Measurements from ENCODE around the gene PLEKHH1. TPM values are rescaled to one million over a fixed set of nuclear protein-coding genes. Genes with fewer than 3 reads are reported as not detected.

PLEKHH1 gene
- total and polyA plus RNA-seq, 2 experiments from 2014 or later: 14.7 to 33.9 TPM

- H3F3A ChIP-seq (replicated peaks; ENCODE audit: low read depth): no peaks in the 10 kb centered on the region
- no peaks in the 10 kb centered on the region for H4K20me1 ChIP-seq (replicated peaks; ENCODE audit: insufficient read depth)
- H3K4me2 ChIP-seq: no peak overlapping the region
- H3K36me3 Mint-ChIP-seq (ENCODE audit: low read depth): peaks cover 8% of the 10 kb centered on the region
- no peaks in the 10 kb centered on the region for H3K9me2 ChIP-seq (ENCODE audit: insufficient read depth)
- TF ChIP-seq CTCF (conservative IDR thresholded peaks at IDR 0.05; ENCODE audit: low read depth in 2 of 2): no peak
- no peak for TF ChIP-seq ZNF114 (CRISPR knock-in tag; IDR thresholded peaks at IDR 0.05)
- TF ChIP-seq CREB1 (CRISPR knock-in tag; IDR thresholded peaks at IDR 0.05; ENCODE audit: low read depth): no peak
- TF ChIP-seq EZH2phosphoT487 (IDR thresholded peaks at IDR 0.05; ENCODE audit: unreplicated experiment): no peak
- TF ChIP-seq ETS1 (IDR thresholded peaks at IDR 0.05): no peak
- TF ChIP-seq NANOG (IDR thresholded peaks at IDR 0.05; ENCODE audit: borderline replicate concordance): no peak
- TF ChIP-seq EZH2 (IDR thresholded peaks at IDR 0.05; ENCODE audit: low read depth, unreplicated experiment): no peak
- no peak for TF ChIP-seq JUNB (IDR thresholded peaks at IDR 0.05; ENCODE audit: unreplicated experiment)
- no peak for TF ChIP-seq ZNF331 (CRISPR knock-in tag; IDR thresholded peaks at IDR 0.05; ENCODE audit: low read depth)
- TF ChIP-seq ZNF462 (CRISPR knock-in tag; IDR thresholded peaks at IDR 0.05): no peak
- no peak for TF ChIP-seq POLR2AphosphoS5 (IDR thresholded peaks at IDR 0.05; ENCODE audit: low read depth)
- no peak for TF ChIP-seq REST (IDR thresholded peaks at IDR 0.05; ENCODE audit: unreplicated experiment)
- TF ChIP-seq STAT1 (IDR thresholded peaks at IDR 0.05; ENCODE audit: unreplicated experiment): no peak
- peaks cover 3% of the 10 kb centered on the region for H3K27me3 Mint-ChIP-seq (ENCODE audit: insufficient read depth, low read depth, poor library complexity)
- H3K27ac ChIP-seq (ENCODE audit: low read depth): no peak overlapping the region
- H3K27me3 ChIP-seq (ENCODE audit: insufficient read depth): no peaks in the 10 kb centered on the region
- peaks cover 18% of the 10 kb centered on the region for H3K4me1 Mint-ChIP-seq
- H3K9me3 Mint-ChIP-seq: no peaks in the 10 kb centered on the region
- H3K4me3 Mint-ChIP-seq: no peak overlapping the region
- H2AFZ ChIP-seq: no peak overlapping the region
- no peak overlapping the region for H3K4me3 ChIP-seq
- no peak overlapping the region for H3K27ac Mint-ChIP-seq
- H3K36me3 ChIP-seq (ENCODE audit: insufficient read depth): no peaks in the 10 kb centered on the region
- no peaks in the 10 kb centered on the region for H3K4me1 ChIP-seq (ENCODE audit: insufficient read depth)
- DNase-seq (ENCODE audit: low spot score): no peak
- no peaks in the 10 kb centered on the region for H3K79me2 ChIP-seq (replicated peaks; ENCODE audit: insufficient read depth)
- ATAC-seq: no peak
Measured at GRCh38 chr14:67570453-67570852, 37.4 kb downstream of the PLEKHH1 start.

Data from GM23338 (cell line).